HG03045 (cell line): ENCODE results near the gene IL22RA1.

Experiments
- ATAC-seq: cut with Tn5 transposase; IDR thresholded peaks from one replicate; pipeline ENCODE4 v1.9.1; 2021; ENCODE audit warnings: mild to moderate bottlenecking, moderate library complexity; ENCODE audit not compliant: unreplicated experiment

IL22RA1 gene

GRCh38 chr1:24098943-24099638, 43.8 kb downstream of the IL22RA1 start:
- no peak for ATAC-seq

DNA sequence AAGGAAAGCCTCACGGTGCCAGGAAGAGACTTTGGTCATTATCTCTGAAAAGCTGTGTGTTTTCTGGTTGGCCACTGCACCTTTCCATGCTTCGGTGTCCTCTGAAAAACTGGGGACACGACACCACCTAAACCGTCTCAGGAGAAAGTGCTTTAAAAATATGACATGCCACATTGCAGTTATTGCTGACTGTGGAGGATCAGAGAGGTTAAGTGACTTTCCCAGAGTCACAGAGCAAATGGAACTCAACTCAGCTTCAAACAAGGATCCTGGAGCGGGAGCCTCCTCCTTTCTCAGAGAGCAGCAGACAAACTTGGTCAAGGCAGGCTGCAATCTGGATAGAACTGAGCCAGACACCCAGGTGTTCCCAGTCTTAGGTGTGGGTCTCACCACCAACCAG, 44.8 kb downstream of the IL22RA1 start:
- no peak for ATAC-seq

GRCh38 chr1:24097663-24098062, 45.3 kb downstream of the IL22RA1 start:
- ATAC-seq: no peak

- ATAC-seq: no peak
Observed at GRCh38 chr1:24096739-24097103, 46.2 kb downstream of the IL22RA1 start.

GRCh38 chr1:24096009-24096738, 46.8 kb downstream of the IL22RA1 start:
- ATAC-seq: no peak

- ATAC-seq: no peak
Observed at GRCh38 chr1:24095140-24095859, 47.6 kb downstream of the IL22RA1 start.

- ATAC-seq: no peak
Observed at GRCh38 chr1:24094554-24094953, 48.4 kb downstream of the IL22RA1 start.

DNA sequence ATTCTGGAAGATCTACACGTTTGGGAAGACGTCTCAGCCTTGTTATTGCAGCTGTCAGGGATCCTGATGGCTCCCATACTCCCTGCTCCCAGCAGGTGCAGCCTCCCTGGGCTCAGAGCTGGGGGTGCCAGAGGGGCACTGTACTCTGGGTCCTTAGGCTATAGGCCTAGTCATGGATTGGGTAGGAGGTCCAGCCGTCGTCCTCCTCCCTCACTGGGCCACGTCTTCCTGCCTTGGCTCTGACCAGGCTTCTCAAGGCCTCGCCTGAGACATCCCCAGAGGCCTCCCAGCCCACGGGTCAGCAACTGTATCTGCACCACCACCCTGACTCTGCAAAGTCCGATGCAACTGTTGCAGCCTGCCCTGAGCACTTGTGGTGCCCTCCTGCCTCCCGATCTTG, 49.2 kb downstream of the IL22RA1 start:
- no peak for ATAC-seq

DNA sequence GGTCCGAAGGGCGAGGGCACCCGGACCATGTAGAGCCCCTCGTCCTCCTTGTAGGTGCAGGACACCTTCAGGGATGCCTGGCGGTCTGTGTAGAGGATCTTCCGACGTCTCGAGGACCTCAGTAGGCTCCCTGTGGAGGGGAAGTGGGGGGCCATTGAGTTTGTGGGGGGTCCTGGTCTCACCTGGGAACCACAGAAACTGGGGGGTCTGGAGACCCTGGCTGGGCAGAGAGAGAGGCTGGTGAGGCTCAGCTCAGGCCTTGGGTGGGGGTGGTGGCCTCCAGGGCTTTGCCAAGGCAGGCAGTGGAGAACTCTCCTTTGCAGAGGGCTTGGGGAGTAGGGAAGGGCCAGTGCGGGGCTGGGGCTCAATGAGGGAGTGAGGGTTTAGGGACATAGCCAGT, 50.0 kb downstream of the IL22RA1 start:
- ATAC-seq: no peak

- no peak for ATAC-seq
Observed at GRCh38 chr1:24091971-24092482, 50.9 kb downstream of the IL22RA1 start.

DNA sequence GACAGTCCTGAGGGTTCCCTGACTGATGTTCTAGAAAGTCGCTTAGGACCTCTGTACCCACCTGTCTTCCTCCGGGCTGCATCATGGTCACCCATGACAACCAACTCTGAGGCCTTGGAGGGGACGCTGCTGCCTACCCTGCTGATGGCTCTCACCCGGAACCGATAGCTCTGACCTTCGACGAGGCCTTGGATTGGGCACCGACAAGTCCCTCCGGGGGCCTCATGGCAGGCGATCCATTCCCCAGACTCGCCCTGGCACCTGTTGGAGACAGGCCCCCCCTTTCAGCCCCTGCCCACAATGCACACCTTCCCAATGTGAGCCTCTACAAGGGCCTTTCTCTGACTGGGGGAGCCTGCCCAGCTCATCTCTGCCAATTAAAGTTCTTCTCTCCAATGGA, 52.2 kb downstream of the IL22RA1 start:
- ATAC-seq: no peak

DNA sequence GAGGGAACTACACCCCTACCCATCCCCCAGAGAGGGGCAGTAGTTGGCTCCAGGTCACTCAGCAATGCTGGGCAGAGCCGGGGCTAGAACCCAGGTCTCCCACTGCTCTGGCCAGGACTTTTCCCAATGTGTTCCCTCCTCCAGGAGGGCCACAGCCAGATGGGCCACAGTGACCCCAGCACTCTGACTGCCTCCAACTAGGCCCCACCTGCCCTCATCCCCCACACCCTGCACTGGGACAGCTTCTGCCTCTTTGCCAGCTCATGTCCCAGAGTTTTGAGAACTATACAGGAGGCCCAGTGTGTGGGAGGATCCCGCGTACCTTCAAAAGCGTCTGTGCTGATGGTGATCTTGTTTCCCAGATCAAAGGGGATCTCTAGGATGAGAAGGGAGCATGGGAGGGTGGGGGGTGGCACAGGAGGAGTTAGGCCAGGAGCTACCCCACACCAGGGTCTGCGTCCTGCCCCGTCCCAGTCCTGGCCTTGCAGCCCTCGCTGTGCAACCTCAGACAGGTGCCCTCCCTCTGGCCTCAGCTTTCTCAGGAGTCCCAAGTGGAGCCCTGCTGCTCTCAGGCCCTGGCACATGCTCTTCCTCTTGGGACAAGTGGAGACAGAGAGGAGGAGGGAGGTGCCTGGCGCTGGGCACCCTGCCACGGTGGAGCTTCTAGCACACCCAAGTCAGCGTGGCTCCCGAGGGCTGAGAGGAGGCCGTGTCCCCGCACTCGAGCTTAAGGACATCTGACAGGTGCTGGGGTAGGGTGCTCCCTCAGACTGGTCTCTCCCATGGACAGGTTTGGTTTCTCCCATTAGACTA, 53.0 kb downstream of the IL22RA1 start:
- no peak for ATAC-seq

GRCh38 chr1:24089027-24089742, 53.8 kb downstream of the IL22RA1 start:
- ATAC-seq: no peak

- no peak for ATAC-seq
Observed at GRCh38 chr1:24086466-24086865, 56.5 kb downstream of the IL22RA1 start.

DNA sequence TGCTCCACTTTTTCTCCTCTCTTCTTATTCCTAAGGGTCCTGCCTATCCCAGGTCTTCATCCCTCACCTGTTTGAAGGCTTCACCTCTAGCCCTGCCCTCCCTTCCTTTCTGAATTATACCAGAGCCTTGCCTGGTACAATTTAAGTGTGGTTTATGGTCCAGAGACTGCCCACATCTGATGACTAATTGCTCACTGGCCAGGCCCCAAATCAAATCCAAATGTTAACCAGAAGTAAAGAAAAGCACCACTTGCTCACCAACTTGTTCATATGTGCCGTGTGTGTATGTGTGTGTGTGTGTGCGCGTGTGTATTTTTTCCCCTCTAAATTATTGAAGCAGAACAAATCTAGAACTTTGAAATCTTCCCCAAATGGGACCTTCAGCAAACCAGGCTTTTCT, 57.4 kb downstream of the IL22RA1 start:
- no peak for ATAC-seq

GRCh38 chr1:24085007-24085406, 57.9 kb downstream of the IL22RA1 start:
- no peak for ATAC-seq

DNA sequence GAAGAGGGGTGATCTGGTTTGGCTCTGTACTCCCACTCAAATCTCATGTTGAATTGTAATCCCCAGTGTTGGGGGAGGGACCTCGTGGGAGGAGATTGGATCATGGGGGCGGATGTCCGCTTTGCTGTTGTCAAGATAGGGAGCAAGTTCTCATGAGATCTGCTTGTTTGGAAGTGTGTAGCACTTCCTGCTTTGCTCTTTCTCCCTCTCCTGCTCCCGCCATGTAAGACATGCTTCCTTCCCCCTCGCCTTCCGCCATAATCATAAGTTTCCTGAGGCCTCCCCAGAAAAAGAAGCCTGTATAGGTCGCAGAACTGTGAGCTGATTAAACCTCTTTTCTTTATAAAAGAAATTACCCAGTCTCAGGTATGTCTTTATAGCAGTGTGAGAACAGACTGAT, 58.9 kb downstream of the IL22RA1 start:
- no peak for ATAC-seq

DNA sequence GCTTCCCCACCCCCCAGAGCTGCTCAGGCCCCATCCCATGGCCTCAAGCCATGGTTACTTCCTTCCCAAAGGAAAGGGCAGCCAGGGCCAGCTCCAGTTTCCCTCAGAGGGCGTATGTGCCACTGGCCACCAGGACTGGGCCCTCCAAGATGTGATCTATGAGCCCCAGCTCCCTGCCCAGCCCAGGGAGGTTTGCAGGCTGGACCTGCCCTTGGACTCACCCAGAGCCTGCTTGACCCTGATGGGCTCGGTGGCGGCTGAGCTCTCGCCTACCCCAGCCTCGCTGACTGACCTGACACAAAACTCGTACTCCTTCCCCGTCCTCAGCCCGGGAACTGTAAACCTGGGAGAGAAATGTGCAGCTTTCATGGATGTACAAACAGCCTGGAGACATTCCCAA, 60.6 kb downstream of the IL22RA1 start:
- ATAC-seq: no peak

- no peak for ATAC-seq
Observed at GRCh38 chr1:24081190-24081589, 61.8 kb downstream of the IL22RA1 start.

- ATAC-seq: no peak
Observed at GRCh38 chr1:24080131-24080530, 62.8 kb downstream of the IL22RA1 start.
